OCI-LY7 (cell line): Measurements from ENCODE around the gene EXT2. TPM values are rescaled to one million over a fixed set of nuclear protein-coding genes. Genes with fewer than 3 reads are reported as not detected.

ENCODE experiments used
- BruUV-seq: library from RNA; stranded (reverse); fragments of 400-500 nt; replicated peaks from 2 replicates; lab custom pipeline; 2021; lab: Mats Ljungman, UMichigan
- CTCF ChIA-PET: fragments of 300-600 bp; sonication (Branson Sonifier 250); formaldehyde crosslinking; loops from one replicate; lab custom pipeline; 2022; ENCODE audit warnings: antibody characterized with exemption; ENCODE audit not compliant: unreplicated experiment; lab: Charles Lee
- POLR2A ChIA-PET: fragments of 300-600 bp; sonication (Branson Sonifier 250); formaldehyde crosslinking; loops from one replicate; lab custom pipeline; 2022; ENCODE audit warnings: antibody characterized with exemption; lab: Charles Lee
- DNase-seq: peaks from one replicate; pipeline ENCODE4 v3.0.0-alpha.2; 2015; ENCODE audit warnings: low spot score
- H2AFZ ChIP-seq: fragments of 200-600 bp; sonication (generic), shearing (Covaris generic); 2 replicates; pipeline ENCODE4 v1.6.1; 2014; ENCODE audit warnings: mild to moderate bottlenecking, antibody characterized with exemption, low read length, moderate library complexity
- H3K27ac ChIP-seq: fragments of 200-600 bp; sonication (generic); 2 replicates; pipeline ENCODE4 v1.5.1; 2014; ENCODE audit warnings: mixed run types, low read depth, mild to moderate bottlenecking, moderate library complexity, low read length, inconsistent platforms; ENCODE audit not compliant: poor library complexity, severe bottlenecking
- H3K36me3 ChIP-seq: fragments of 200-600 bp; sonication (generic); 2 replicates; pipeline ENCODE4 v1.6.1; 2014; ENCODE audit warnings: mild to moderate bottlenecking, antibody characterized with exemption, low read length, moderate library complexity, mixed read lengths; ENCODE audit not compliant: insufficient read depth
- H3K4me1 ChIP-seq: fragments of 200-600 bp; sonication (generic); 2 replicates; pipeline ENCODE4 v1.5.1; 2014; ENCODE audit warnings: mild to moderate bottlenecking, low read length; ENCODE audit not compliant: insufficient read depth, poor library complexity, severe bottlenecking
- H3K4me2 ChIP-seq: fragments of 200-600 bp; sonication (generic); 2 replicates; pipeline ENCODE4 v1.6.1; 2014; ENCODE audit warnings: mild to moderate bottlenecking, low read length
- H3K4me3 ChIP-seq: fragments of 200-600 bp; sonication (generic); 2 replicates; pipeline ENCODE4 v1.5.1; 2014; ENCODE audit warnings: mild to moderate bottlenecking, low read depth, low read length; ENCODE audit not compliant: poor library complexity, severe bottlenecking
- H3K79me2 ChIP-seq: fragments of 200-600 bp; sonication (generic); 2 replicates; pipeline ENCODE4 v1.6.1; 2016; ENCODE audit warnings: low read depth, mild to moderate bottlenecking, low read length, moderate library complexity, mixed read lengths; ENCODE audit not compliant: insufficient read depth
- H3K9me2 ChIP-seq: fragments of 200-600 bp; sonication (generic); 2 replicates; pipeline ENCODE4 v1.6.1; 2016; ENCODE audit warnings: mild to moderate bottlenecking, low read length, mixed read lengths; ENCODE audit not compliant: insufficient read depth
- H3K9me3 ChIP-seq: fragments of 200-600 bp; sonication (generic); 2 replicates; pipeline ENCODE4 v1.6.1; 2014; ENCODE audit warnings: mild to moderate bottlenecking, mixed run types, low read length, mixed read lengths
- H4K20me1 ChIP-seq: fragments of 200-600 bp; sonication (generic); 2 replicates; pipeline ENCODE4 v1.6.1; 2014; ENCODE audit warnings: mild to moderate bottlenecking, antibody characterized with exemption, low read length, moderate library complexity, mixed read lengths; ENCODE audit not compliant: insufficient read depth
- EZH2phosphoT487 ChIP-seq: fragments of 200-600 bp; sonication (generic); IDR thresholded peaks from 2 replicates; pipeline ENCODE4 v1.6.1; 2018; ENCODE audit warnings: low read depth, borderline replicate concordance, mild to moderate bottlenecking, mixed run types, antibody characterized with exemption, low read length, moderate library complexity, mixed read lengths
- intact Hi-C: fragments of 100-400 bp; cut with micrococcal nuclease; formaldehyde crosslinking; loops from one replicate; pipeline ENCODE4 v1.10.0; 2022; ENCODE audit not compliant: unreplicated experiment
- total RNA-seq, 2 experiments: library from RNA; depleted of rRNA in 1 of 2; stranded (reverse); fragments of >200 nt in 1 of 2; shearing (Covaris generic) in 1 of 2; gene quantifications; 2 replicates each; pipeline ENCODE4 v1.2.3, GENCODE V29; 2014 to 2022
- TF ChIP-seq, protein P1 (sequence below): fragments of 200-600 bp; sonication (generic); conservative IDR thresholded peaks from 2 replicates; pipeline ENCODE4 v1.5.1; 2014; ENCODE audit warnings: mild to moderate bottlenecking, antibody characterized with exemption, low read length, moderate library complexity, mixed read lengths

Gene EXT2
- total RNA-seq, 2 experiments from 2014 or later, result 22.3 to 31.8 TPM

DNA sequence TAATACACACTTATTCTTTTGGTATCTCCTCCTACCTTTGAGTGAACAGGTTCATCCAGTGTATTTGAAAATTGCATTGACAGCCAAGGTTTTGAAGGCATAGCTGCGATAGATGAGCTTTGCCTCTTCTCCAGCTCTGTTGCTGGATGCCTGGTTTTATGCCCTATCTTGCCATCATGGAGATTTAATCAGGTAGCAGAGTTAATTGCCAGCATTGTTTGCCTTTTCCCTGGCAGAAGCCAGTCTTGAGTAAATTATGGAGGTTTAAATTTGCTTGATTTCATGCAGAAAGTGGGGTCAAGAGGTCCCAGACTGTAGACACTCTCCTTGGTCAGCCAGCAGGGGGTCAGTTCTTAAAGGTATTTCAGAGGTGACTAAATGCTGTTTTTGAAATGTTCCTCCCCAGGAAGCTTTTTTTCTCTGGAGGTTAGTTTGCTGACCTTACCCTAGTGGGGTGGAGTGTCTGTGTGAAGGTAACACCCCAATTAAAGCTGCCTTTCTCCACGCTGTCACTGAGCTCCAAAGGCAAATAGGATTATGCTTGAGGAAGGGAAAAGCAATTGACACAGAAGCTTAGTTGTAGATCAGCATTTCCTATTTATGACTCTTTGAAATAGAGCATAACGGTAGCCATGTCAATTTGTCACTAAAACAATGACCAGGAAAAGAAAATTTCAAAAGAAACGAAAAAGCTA is 96.0 kb downstream of the EXT2 start:
- H3K9me2 ChIP-seq, result no peaks in the 10 kb centered on the region
- no peak overlapping the region for H3K4me2 ChIP-seq
- no peaks in the 10 kb centered on the region for H3K36me3 ChIP-seq
- POLR2A ChIA-PET, result interaction anchor here (0.5 kb wide), 1 partner anchor 170 kb away, joined by 3 read pairs; no protein-coding TSS in a partner anchor
- TF ChIP-seq EZH2phosphoT487, result no peak
- TF ChIP-seq, protein P1, sequence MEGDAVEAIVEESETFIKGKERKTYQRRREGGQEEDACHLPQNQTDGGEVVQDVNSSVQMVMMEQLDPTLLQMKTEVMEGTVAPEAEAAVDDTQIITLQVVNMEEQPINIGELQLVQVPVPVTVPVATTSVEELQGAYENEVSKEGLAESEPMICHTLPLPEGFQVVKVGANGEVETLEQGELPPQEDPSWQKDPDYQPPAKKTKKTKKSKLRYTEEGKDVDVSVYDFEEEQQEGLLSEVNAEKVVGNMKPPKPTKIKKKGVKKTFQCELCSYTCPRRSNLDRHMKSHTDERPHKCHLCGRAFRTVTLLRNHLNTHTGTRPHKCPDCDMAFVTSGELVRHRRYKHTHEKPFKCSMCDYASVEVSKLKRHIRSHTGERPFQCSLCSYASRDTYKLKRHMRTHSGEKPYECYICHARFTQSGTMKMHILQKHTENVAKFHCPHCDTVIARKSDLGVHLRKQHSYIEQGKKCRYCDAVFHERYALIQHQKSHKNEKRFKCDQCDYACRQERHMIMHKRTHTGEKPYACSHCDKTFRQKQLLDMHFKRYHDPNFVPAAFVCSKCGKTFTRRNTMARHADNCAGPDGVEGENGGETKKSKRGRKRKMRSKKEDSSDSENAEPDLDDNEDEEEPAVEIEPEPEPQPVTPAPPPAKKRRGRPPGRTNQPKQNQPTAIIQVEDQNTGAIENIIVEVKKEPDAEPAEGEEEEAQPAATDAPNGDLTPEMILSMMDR, result no peak
- no peak overlapping the region for H3K4me3 ChIP-seq
- no peak overlapping the region for H3K27ac ChIP-seq
- H3K79me2 ChIP-seq, result no peaks in the 10 kb centered on the region
- H2AFZ ChIP-seq, result no peak overlapping the region
- no peaks in the 10 kb centered on the region for H3K4me1 ChIP-seq
- 0 out of 2 replicates have a peak, but pooled peaks cover 4% of the 10 kb centered on the region for H3K9me3 ChIP-seq
- CTCF ChIA-PET, result no interaction called here
- intact Hi-C loops, result no loop called here
- BruUV-seq, result no TSS peak
- H4K20me1 ChIP-seq, result no peaks in the 10 kb centered on the region
- no peak for DNase-seq

DNA sequence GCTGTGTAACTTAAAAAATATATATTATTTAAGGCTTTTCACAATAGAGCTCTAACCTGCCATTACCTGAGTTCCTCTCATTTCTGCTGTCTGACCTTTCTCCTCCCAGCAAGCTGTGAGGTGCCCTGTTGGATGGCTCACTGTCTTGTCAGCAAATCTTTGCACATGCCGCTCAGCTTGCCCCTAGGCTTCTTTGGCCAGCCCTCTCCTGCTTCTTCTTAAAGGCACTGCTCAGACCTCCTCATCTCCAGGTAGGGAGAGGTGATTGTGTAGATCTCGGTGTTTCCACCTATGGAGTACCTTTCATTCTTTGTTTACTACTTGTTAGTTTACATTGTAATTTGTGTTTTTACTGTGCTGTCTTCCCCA is 96.5 kb downstream of the EXT2 start:
- no peak overlapping the region for H3K4me3 ChIP-seq
- no peak overlapping the region for H3K4me2 ChIP-seq
- 0 out of 2 replicates have a peak, but pooled peaks cover 4% of the 10 kb centered on the region for H3K9me3 ChIP-seq
- intact Hi-C loops, result no loop called here
- H3K79me2 ChIP-seq, result no peaks in the 10 kb centered on the region
- no peak for DNase-seq
- ChIA-PET CTCF (no interaction called here), POLR2A (no interaction called here)
- BruUV-seq, result no TSS peak
- H3K9me2 ChIP-seq, result no peaks in the 10 kb centered on the region
- no peaks in the 10 kb centered on the region for H4K20me1 ChIP-seq
- H3K36me3 ChIP-seq, result no peaks in the 10 kb centered on the region
- no peaks in the 10 kb centered on the region for H3K4me1 ChIP-seq
- H2AFZ ChIP-seq, result no peak overlapping the region
- H3K27ac ChIP-seq, result no peak overlapping the region
- no peak for TF ChIP-seq EZH2phosphoT487
- TF ChIP-seq, protein P1, result no peak

GRCh38 chr11:44192462-44193100 is 97.1 kb downstream of the EXT2 start:
- H3K79me2 ChIP-seq, result no peaks in the 10 kb centered on the region
- intact Hi-C loops, result no loop called here
- H3K4me1 ChIP-seq, result no peaks in the 10 kb centered on the region
- no peaks in the 10 kb centered on the region for H3K36me3 ChIP-seq
- TF ChIP-seq, protein P1, result no peak
- no peak for TF ChIP-seq EZH2phosphoT487
- 0 out of 2 replicates have a peak, but pooled peaks cover 4% of the 10 kb centered on the region for H3K9me3 ChIP-seq
- no peaks in the 10 kb centered on the region for H3K9me2 ChIP-seq
- ChIA-PET POLR2A (interaction anchor here (0.6 kb wide), 1 partner anchor 769 kb away, joined by 3 read pairs; no protein-coding TSS in a partner anchor), CTCF (no interaction called here)
- no peak overlapping the region for H3K4me3 ChIP-seq
- H4K20me1 ChIP-seq, result no peaks in the 10 kb centered on the region
- no peak overlapping the region for H2AFZ ChIP-seq
- H3K27ac ChIP-seq, result no peak overlapping the region
- no TSS peak for BruUV-seq
- no peak for DNase-seq
- no peak overlapping the region for H3K4me2 ChIP-seq
